NOMO-1 treated with dmso at 0.1 percent for 144 hours (cell line): Measurements from ENCODE around the gene ARFGAP1.

Experiments used
- DNase-seq: peaks from one replicate; lab custom pipeline; 2025; ENCODE audit not compliant: unreplicated experiment; lab: John Stamatoyannopoulos, UW

ARFGAP1 gene

GRCh38 chr20:63306673-63307537 lies 34.3 kb downstream of the ARFGAP1 start:
- no peak for DNase-seq

GRCh38 chr20:63307538-63308217 lies 35.1 kb downstream of the ARFGAP1 start:
- DNase-seq, result no peak

- no peak for DNase-seq
Measured at GRCh38 chr20:63308218-63308911, 35.8 kb downstream of the ARFGAP1 start.

- DNase-seq, result no peak
Measured at GRCh38 chr20:63309261-63310071, 36.9 kb downstream of the ARFGAP1 start.

- DNase-seq, result no peak
Measured at GRCh38 chr20:63310265-63310991, 37.8 kb downstream of the ARFGAP1 start.

GRCh38 chr20:63311186-63311832 lies 38.7 kb downstream of the ARFGAP1 start:
- DNase-seq, result no peak

GRCh38 chr20:63311833-63312243 lies 39.2 kb downstream of the ARFGAP1 start:
- DNase-seq, result no peak

GRCh38 chr20:63312273-63312672 lies 39.7 kb downstream of the ARFGAP1 start:
- DNase-seq, result no peak

GRCh38 chr20:63312690-63313348 lies 40.2 kb downstream of the ARFGAP1 start:
- DNase-seq, result no peak

- DNase-seq, result no peak
Measured at GRCh38 chr20:63313349-63314014, 40.9 kb downstream of the ARFGAP1 start.

- no peak for DNase-seq
Measured at GRCh38 chr20:63314015-63314471, 41.4 kb downstream of the ARFGAP1 start.

- no peak for DNase-seq
Measured at GRCh38 chr20:63314566-63315239, 42.1 kb downstream of the ARFGAP1 start.

GRCh38 chr20:63315240-63315689 lies 42.7 kb downstream of the ARFGAP1 start:
- DNase-seq, result no peak

GRCh38 chr20:63315731-63316491 lies 43.3 kb downstream of the ARFGAP1 start:
- no peak for DNase-seq

- no peak for DNase-seq
Measured at GRCh38 chr20:63316502-63316921, 43.9 kb downstream of the ARFGAP1 start.

- DNase-seq, result no peak
Measured at GRCh38 chr20:63317061-63317460, 44.4 kb downstream of the ARFGAP1 start.
